Measurements from ENCODE around the gene FREY1. TPM values are rescaled to one million over a fixed set of nuclear protein-coding genes. Genes with fewer than 3 reads are reported as not detected.

FREY1 gene
- total and polyA plus RNA-seq, 2 of the 8 experiments (the other 6 are each of a cell fraction or from before 2014, with no cell fraction given) = 0.32 to 1.1 TPM

DNA sequence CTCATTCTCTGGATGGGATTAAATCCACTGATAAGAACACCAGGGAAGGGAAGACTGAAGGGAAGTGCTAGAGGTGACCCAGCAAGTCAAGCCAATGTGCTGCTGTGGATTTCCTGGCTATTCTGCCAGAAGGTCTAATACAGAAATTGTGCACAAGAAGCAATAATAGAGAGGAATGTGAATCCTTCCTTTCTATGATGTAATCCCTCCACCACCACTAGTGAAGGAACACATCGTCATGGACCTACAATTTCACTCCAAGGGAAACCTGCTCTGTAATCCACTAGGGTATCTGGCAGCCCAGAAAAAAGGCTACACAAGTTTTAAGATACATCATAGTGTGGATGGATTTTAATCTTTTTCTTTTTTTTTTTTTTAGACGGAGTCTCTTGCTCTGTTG, 32.8 kb upstream of the FREY1 start (continued):
- no peak for TF ChIP-seq EP300 (IDR thresholded peaks at IDR 0.05; ENCODE audit: borderline replicate concordance in 1 of 2, low read depth in 2 of 2, low read length in 2 of 2)
- no peak for TF ChIP-seq PHF8 (conservative IDR thresholded peaks at IDR 0.05; ENCODE audit: low read depth, low read length)
- TF ChIP-seq JUN (IDR thresholded peaks at IDR 0.05; ENCODE audit: low read depth, low read length) = no peak
- no peak for TF ChIP-seq RBBP5 (IDR thresholded peaks at IDR 0.05; ENCODE audit: borderline replicate concordance, low read depth, low read length)
- TF ChIP-seq HDAC6 (IDR thresholded peaks at IDR 0.05; ENCODE audit: low read depth, low read length) = no peak
- TF ChIP-seq, protein P1, sequence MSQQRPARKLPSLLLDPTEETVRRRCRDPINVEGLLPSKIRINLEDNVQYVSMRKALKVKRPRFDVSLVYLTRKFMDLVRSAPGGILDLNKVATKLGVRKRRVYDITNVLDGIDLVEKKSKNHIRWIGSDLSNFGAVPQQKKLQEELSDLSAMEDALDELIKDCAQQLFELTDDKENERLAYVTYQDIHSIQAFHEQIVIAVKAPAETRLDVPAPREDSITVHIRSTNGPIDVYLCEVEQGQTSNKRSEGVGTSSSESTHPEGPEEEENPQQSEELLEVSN (IDR thresholded peaks at IDR 0.05) = no peak
- TF ChIP-seq CHD2 (IDR thresholded peaks at IDR 0.05; ENCODE audit: low read length) = no peak
